Pancreas (tissue), 8 donors: Measurements from ENCODE around the gene SSX2IP. TPM values are rescaled to one million over a fixed set of nuclear protein-coding genes. Genes with fewer than 3 reads are reported as not detected.

Experiments
- polyA plus RNA-seq, 2 donors: library from polyadenylated mRNA; stranded (reverse); fragments of 200-250 nt; gene quantifications; one replicate each; pipeline ENCODE4 v1.2.3, GENCODE V29; 2013
- total RNA-seq, 6 donors: library from RNA; stranded (reverse); fragmentation: NEBNext Ultra II Directional in 4 of 6; extraction: Animal tissue kit (Norgen Biotek cat#: 25700) in 4 of 6; gene quantifications; one replicate each; pipeline versions ENCODE4 v1.2.1 to v1.2.4, GENCODE V29; 2021 to 2023
- donor health status: healthy with polysubstance abuse.
- donor health status: DM: no; HTN: no; CAD: no; lungs with moderate emphysema.
- donor health status: DM: no; HTN: no; CAD: no.
- donor health status: Bipolar disorder and iron deficiency.
- donor health status: DM: yes; HTN: yes; CAD: no.
- donor health status: DM: no; HTN: no; CAD: no.
- donor health status: DM: no; HTN: no; CAD: no.
- donor health status: DM: yes; HTN: yes; CAD: no.

Gene SSX2IP
- total and polyA plus RNA-seq, 8 donors = 1.9 to 10.2 (median 5.3) TPM

Other genes starting within 250 kb of the SSX2IP start
- 10 to 100 TPM in 4 of 6 donors, 1 to 10 TPM in 2; 7.2 to 14.1 (median 10.9) TPM for gene RPF1, start 211.2 kb downstream of the SSX2IP start, total RNA-seq
- 10 to 100 TPM; 10.1 to 23.3 TPM for gene RPF1, start 211.2 kb downstream of the SSX2IP start, polyA plus RNA-seq
- 1 to 10 TPM in 2 of 6 donors, under 1 TPM in 4; 0.16 to 1.4 (median 0.68) TPM for gene SPATA1, start 184.1 kb downstream of the SSX2IP start, total RNA-seq
- 1 to 10 TPM; 1.1 to 1.2 TPM for gene SPATA1, start 184.1 kb downstream of the SSX2IP start, polyA plus RNA-seq
- 10 to 100 TPM; 19.8 to 47.2 (median 32.0) TPM for gene GNG5, start 183.9 kb downstream of the SSX2IP start, total RNA-seq
- 10 to 100 TPM; 54.5 to 80.8 TPM for gene GNG5, start 183.9 kb downstream of the SSX2IP start, polyA plus RNA-seq
- 10 to 100 TPM in 5 of 6 donors, 1 to 10 TPM in 1; 8.0 to 15.1 (median 12.8) TPM for gene CTBS, start 116.0 kb downstream of the SSX2IP start, total RNA-seq
- 10 to 100 TPM in 1 of 2 donors, 1 to 10 TPM in 1; 3.9 to 14.6 TPM for gene CTBS, start 116.0 kb downstream of the SSX2IP start, polyA plus RNA-seq
- 10 to 100 TPM in 4 of 6 donors, 1 to 10 TPM in 2; 7.8 to 19.5 (median 12.7) TPM for gene LPAR3, start 202.7 kb upstream of the SSX2IP start, total RNA-seq
- gene LPAR3, start 202.7 kb upstream of the SSX2IP start, polyA plus RNA-seq = 1 to 10 TPM; 1.4 to 2.1 TPM